Upper lobe of left lung (tissue), 6 donors: Measurements from ENCODE around the gene OPCML. TPM values are rescaled to one million over a fixed set of nuclear protein-coding genes. Genes with fewer than 3 reads are reported as not detected.

Experiments
- ATAC-seq, 2 donors: fragments of 200-7000 bp; cut with Tn5 transposase; one replicate each; pipeline ENCODE4 v1.9.1; 2022; ENCODE audit warnings: mild to moderate bottlenecking in 2 of 2, moderate library complexity in 2 of 2; ENCODE audit not compliant: low FRiP score in 2 of 2
- DNase-seq, 2 donors: peaks; one replicate each; pipeline ENCODE4 v3.0.0-alpha.2; 2019 to 2020
- H3K27ac ChIP-seq, 4 donors: fragments of 200-600 bp; sonication (generic); one replicate each; pipeline ENCODE4 v1.5.1; 2016 to 2019
- H3K27me3 ChIP-seq, 4 donors: fragments of 200-600 bp; sonication (generic); one replicate each; pipeline ENCODE4 v1.5.1; 2017 to 2019
- H3K36me3 ChIP-seq, 4 donors: fragments of 200-600 bp; sonication (generic); one replicate each; pipeline ENCODE4 v1.5.1; 2016 to 2019
- H3K4me1 ChIP-seq, 4 donors: fragments of 200-600 bp; sonication (generic); one replicate each; pipeline ENCODE4 v1.5.1; 2018 to 2019
- H3K4me3 ChIP-seq, 4 donors: fragments of 200-600 bp; sonication (generic); one replicate each; pipeline ENCODE4 v1.5.1; 2017 to 2019; ENCODE audit warnings: mild to moderate bottlenecking in 2 of 4, moderate library complexity in 1 of 4
- H3K9me3 ChIP-seq, 4 donors: fragments of 200-600 bp; sonication (generic); one replicate each; pipeline ENCODE4 v1.5.1; 2018 to 2019
- EP300 ChIP-seq, 4 donors: sonication (generic); formaldehyde crosslinking; IDR thresholded peaks; one replicate each; pipeline ENCODE4 v1.5.1; 2017; ENCODE audit warnings: antibody characterized with exemption in 4 of 4, control low read depth in 2 of 4
- POLR2A ChIP-seq, 4 donors: fragments of 450-650 bp; IDR thresholded peaks; one replicate each; pipeline ENCODE4 v1.5.1; 2016 to 2017; ENCODE audit warnings: antibody characterized with exemption in 4 of 4, mild to moderate bottlenecking in 2 of 4
- POLR2AphosphoS5 ChIP-seq, 2 donors: sonication (generic); formaldehyde crosslinking; IDR thresholded peaks; one replicate each; pipeline ENCODE4 v1.5.1; 2017; ENCODE audit warnings: antibody characterized with exemption in 2 of 2
- WGBS, 2 donors: methylation state at CpG; one replicate each; pipeline ENCODE4 v1.1.5; 2017 to 2018; 5-methylcytosine and 5-hydroxymethylcytosine counted together
- total RNA-seq, 6 donors: library from RNA; depleted of rRNA in 4 of 6; stranded (reverse); fragments of >200 nt in 4 of 6; gene quantifications; one replicate each; pipeline versions ENCODE4 v1.1.0 to v1.2.1, GENCODE V29; 2016 to 2021
- TF ChIP-seq, protein P1 (sequence below), 6 experiments: fragments of 450-650 bp in 4 of 6; fragments of 200-600 bp in 2 of 6; sonication (generic) in 2 of 6; IDR thresholded peaks; one replicate each; pipeline ENCODE4 v1.5.1; 2016 to 2019; ENCODE audit warnings: antibody characterized with exemption in 6 of 6
- donor health status: DM: no; HTN: no; CAD: no; lungs with moderate emphysema.
- donor health status: DM: no; HTN: yes; CAD: no; lungs with severe emphysema.

The OPCML gene
- total RNA-seq, 6 donors from 2014 or later: 0.10 TPM; not detected in 5

- Histone ChIP-seq H3K27ac (no peak overlapping the region), H3K9me3 (no peaks in the 10 kb centered on the region), H3K4me3 (no peak overlapping the region), H3K36me3 (no peaks in the 10 kb centered on the region), H3K4me1 (no peaks in the 10 kb centered on the region), H3K27me3 (no peaks in the 10 kb centered on the region)
- TF ChIP-seq EP300 (IDR thresholded peaks at IDR 0.05): no peak
- no peak for TF ChIP-seq POLR2AphosphoS5 (IDR thresholded peaks at IDR 0.05)
- TF ChIP-seq, protein P1, sequence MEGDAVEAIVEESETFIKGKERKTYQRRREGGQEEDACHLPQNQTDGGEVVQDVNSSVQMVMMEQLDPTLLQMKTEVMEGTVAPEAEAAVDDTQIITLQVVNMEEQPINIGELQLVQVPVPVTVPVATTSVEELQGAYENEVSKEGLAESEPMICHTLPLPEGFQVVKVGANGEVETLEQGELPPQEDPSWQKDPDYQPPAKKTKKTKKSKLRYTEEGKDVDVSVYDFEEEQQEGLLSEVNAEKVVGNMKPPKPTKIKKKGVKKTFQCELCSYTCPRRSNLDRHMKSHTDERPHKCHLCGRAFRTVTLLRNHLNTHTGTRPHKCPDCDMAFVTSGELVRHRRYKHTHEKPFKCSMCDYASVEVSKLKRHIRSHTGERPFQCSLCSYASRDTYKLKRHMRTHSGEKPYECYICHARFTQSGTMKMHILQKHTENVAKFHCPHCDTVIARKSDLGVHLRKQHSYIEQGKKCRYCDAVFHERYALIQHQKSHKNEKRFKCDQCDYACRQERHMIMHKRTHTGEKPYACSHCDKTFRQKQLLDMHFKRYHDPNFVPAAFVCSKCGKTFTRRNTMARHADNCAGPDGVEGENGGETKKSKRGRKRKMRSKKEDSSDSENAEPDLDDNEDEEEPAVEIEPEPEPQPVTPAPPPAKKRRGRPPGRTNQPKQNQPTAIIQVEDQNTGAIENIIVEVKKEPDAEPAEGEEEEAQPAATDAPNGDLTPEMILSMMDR (IDR thresholded peaks at IDR 0.05): no peak
- no peak for TF ChIP-seq POLR2A (IDR thresholded peaks at IDR 0.05)
- no peak for ATAC-seq
- 63 to 75% methylated on average over 3 of the region's 3 CpGs for WGBS, 2 donors
- DNase-seq: no peak
Observed at GRCh38 chr11:133251841-133252240, 280.5 kb downstream of the OPCML start.

GRCh38 chr11:133249530-133249929 is 282.8 kb downstream of the OPCML start:
- H3K27ac ChIP-seq: no peak overlapping the region
- no peaks in the 10 kb centered on the region for H3K4me1 ChIP-seq
- no peak for ATAC-seq
- no peak for TF ChIP-seq POLR2AphosphoS5 (IDR thresholded peaks at IDR 0.05)
- no peak for TF ChIP-seq EP300 (IDR thresholded peaks at IDR 0.05)
- TF ChIP-seq, protein P1 (IDR thresholded peaks at IDR 0.05): no peak
- no peak for TF ChIP-seq POLR2A (IDR thresholded peaks at IDR 0.05)
- H3K4me3 ChIP-seq: no peak overlapping the region
- H3K9me3 ChIP-seq: no peaks in the 10 kb centered on the region
- DNase-seq: no peak
- 56 to 65% methylated on average over 6 of the region's 6 CpGs for WGBS, 2 donors
- no peaks in the 10 kb centered on the region for H3K27me3 ChIP-seq
- H3K36me3 ChIP-seq: no peaks in the 10 kb centered on the region

DNA sequence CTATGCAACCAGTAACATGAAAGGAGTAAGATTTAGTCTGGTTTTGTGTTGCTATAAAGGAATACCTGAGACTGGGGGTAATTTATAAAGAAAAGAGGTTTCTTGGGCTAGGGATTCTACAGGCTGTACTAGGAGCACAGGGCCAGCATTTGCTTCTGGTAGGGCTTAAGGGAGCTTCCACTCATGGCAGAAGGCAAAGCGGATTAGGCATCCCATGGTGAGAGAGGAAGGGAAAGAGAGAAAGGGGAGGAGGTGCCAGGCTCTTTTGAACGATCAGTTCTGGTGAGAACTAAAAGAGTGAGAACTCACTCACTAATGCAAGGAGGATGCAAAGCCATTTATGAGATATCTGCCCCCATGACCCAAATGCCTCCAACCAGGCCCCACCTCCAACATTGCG is 283.2 kb downstream of the OPCML start:
- Histone ChIP-seq H3K36me3 (no peaks in the 10 kb centered on the region), H3K4me1 (no peaks in the 10 kb centered on the region), H3K9me3 (no peaks in the 10 kb centered on the region), H3K27me3 (no peaks in the 10 kb centered on the region), H3K27ac (no peak overlapping the region), H3K4me3 (no peak overlapping the region)
- DNase-seq (no peak), ATAC-seq (no peak)
- no peak for TF ChIP-seq POLR2AphosphoS5 (IDR thresholded peaks at IDR 0.05)
- WGBS, 2 donors: 49 to 64% methylated on average over 3 of the region's 3 CpGs

- no peak overlapping the region for H3K4me3 ChIP-seq
- no peak overlapping the region for H3K27ac ChIP-seq
- DNase-seq (no peak), ATAC-seq (no peak)
- no peaks in the 10 kb centered on the region for H3K36me3 ChIP-seq
- TF ChIP-seq, protein P1 (IDR thresholded peaks at IDR 0.05): no peak
- TF ChIP-seq POLR2AphosphoS5 (IDR thresholded peaks at IDR 0.05) (no peak), POLR2A (IDR thresholded peaks at IDR 0.05) (no peak), EP300 (IDR thresholded peaks at IDR 0.05) (no peak)
- H3K4me1 ChIP-seq: no peaks in the 10 kb centered on the region
- no peaks in the 10 kb centered on the region for H3K9me3 ChIP-seq
- WGBS, 2 donors: 60 to 68% methylated on average over 3 of the region's 3 CpGs
- no peaks in the 10 kb centered on the region for H3K27me3 ChIP-seq
Observed at GRCh38 chr11:133243832-133244231, 288.5 kb downstream of the OPCML start.

DNA sequence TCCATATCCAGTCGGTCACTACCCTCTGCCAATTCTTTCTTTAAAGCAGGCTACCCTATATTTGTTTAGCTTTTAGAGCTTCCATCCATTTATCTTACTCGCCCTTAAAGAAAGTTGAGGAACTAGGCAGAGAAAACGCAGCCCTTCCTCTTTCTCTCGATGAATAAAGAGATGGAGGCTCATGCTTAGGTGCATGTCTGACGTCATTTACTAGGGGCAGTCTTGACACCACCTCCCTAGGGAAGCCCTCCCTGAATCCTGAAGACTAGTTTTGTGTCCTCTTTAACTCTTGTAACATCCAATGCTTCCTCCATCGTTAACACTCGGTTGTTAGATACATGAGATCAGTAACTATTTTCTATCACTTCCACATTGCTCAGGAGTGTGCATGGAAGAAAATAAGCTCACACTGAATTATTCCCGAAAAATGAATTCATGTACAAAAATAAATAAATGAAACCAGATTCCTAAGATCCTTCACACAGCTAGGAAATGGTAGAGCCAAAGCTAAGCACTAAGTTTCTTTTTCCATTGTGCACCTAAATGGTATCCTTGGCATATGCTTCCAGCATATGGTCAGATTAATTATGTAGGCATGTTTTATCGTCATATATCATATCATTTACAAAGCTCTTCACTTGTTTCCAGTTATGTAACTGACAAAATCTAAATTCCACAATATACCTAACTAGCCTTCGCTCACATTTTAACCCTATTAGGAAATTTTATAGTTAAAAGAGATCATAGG is 291.2 kb downstream of the OPCML start:
- Histone ChIP-seq H3K9me3 (no peaks in the 10 kb centered on the region), H3K4me3 (no peak overlapping the region), H3K4me1 (no peaks in the 10 kb centered on the region), H3K36me3 (no peaks in the 10 kb centered on the region), H3K27me3 (no peaks in the 10 kb centered on the region), H3K27ac (no peak overlapping the region)
- TF ChIP-seq POLR2A (IDR thresholded peaks at IDR 0.05) (no peak), EP300 (IDR thresholded peaks at IDR 0.05) (no peak), POLR2AphosphoS5 (IDR thresholded peaks at IDR 0.05) (no peak)
- TF ChIP-seq, protein P1 (IDR thresholded peaks at IDR 0.05): no peak
- WGBS, 2 donors: 74 to 77% methylated on average over 10 of the region's 10 CpGs
- ATAC-seq (no peak), DNase-seq (no peak)
